GM23248 (cell line): ENCODE measurements around the gene ZNF138. TPM values are rescaled to one million over a fixed set of nuclear protein-coding genes. Genes with fewer than 3 reads are reported as not detected.
"Not testable (repeated sequence)": the region's sequence is repeated elsewhere in the genome, so short reads cannot be mapped to it uniquely, and the experiment has no call there.

Experiments used
- DNase-seq: peaks from one replicate; pipeline ENCODE4 v3.0.0-alpha.2; 2015
- H2AFZ ChIP-seq: fragments of 200-600 bp; sonication (generic); 2 replicates; pipeline ENCODE4 v1.6.1; 2016; ENCODE audit warnings: antibody characterized with exemption
- H3F3A ChIP-seq: fragments of 200-600 bp; sonication (generic); 2 replicates; pipeline ENCODE4 v1.6.1; 2016; ENCODE audit warnings: mild to moderate bottlenecking, antibody characterized with exemption, mixed run types; ENCODE audit not compliant: insufficient read depth
- H3K27ac ChIP-seq: fragments of 200-600 bp; sonication (generic); 2 replicates; pipeline ENCODE4 v1.5.1; 2016; ENCODE audit warnings: mild to moderate bottlenecking
- H3K27me3 ChIP-seq: fragments of 200-600 bp; sonication (generic); replicated peaks from 2 replicates; pipeline ENCODE4 v1.6.1; 2016; ENCODE audit warnings: mild to moderate bottlenecking; ENCODE audit not compliant: insufficient read depth
- H3K36me3 ChIP-seq: fragments of 200-600 bp; sonication (generic); 2 replicates; pipeline ENCODE4 v1.6.1; 2016; ENCODE audit warnings: low read depth, mild to moderate bottlenecking
- H3K4me1 ChIP-seq: fragments of 200-600 bp; sonication (generic); 2 replicates; pipeline ENCODE4 v1.6.1; 2016; ENCODE audit warnings: mild to moderate bottlenecking; ENCODE audit not compliant: insufficient read depth
- H3K4me2 ChIP-seq: fragments of 200-600 bp; sonication (generic); one replicate; pipeline ENCODE4 v1.6.1; 2016; ENCODE audit warnings: mild to moderate bottlenecking; ENCODE audit not compliant: unreplicated experiment
- H3K4me3 ChIP-seq: fragments of 200-600 bp; sonication (generic); 2 replicates; pipeline ENCODE4 v1.5.1; 2016; ENCODE audit warnings: mild to moderate bottlenecking
- H3K79me2 ChIP-seq: fragments of 200-600 bp; sonication (generic); 2 replicates; pipeline ENCODE4 v1.6.1; 2016; ENCODE audit warnings: mild to moderate bottlenecking; ENCODE audit not compliant: insufficient read depth
- H3K9ac ChIP-seq: fragments of 200-600 bp; sonication (generic); 2 replicates; pipeline ENCODE4 v1.6.1; 2016; ENCODE audit warnings: mild to moderate bottlenecking
- H3K9me2 ChIP-seq: fragments of 200-600 bp; sonication (generic); 2 replicates; pipeline ENCODE4 v1.6.1; 2016; ENCODE audit warnings: mixed run types, mild to moderate bottlenecking, moderate library complexity; ENCODE audit not compliant: insufficient read depth
- H3K9me3 ChIP-seq: fragments of 200-600 bp; sonication (generic); one replicate; pipeline ENCODE4 v1.6.1; 2017; ENCODE audit warnings: low read depth
- H4K20me1 ChIP-seq: fragments of 200-600 bp; sonication (generic); 2 replicates; pipeline ENCODE4 v1.6.0; 2016; ENCODE audit not compliant: insufficient read depth
- EZH2 ChIP-seq: fragments of 200-600 bp; sonication (generic); IDR thresholded peaks from 2 replicates; pipeline ENCODE4 v1.6.1; 2018; ENCODE audit warnings: antibody characterized with exemption, mild to moderate bottlenecking; ENCODE audit not compliant: insufficient read depth, poor library complexity, severe bottlenecking
- EZH2phosphoT487 ChIP-seq: fragments of 200-600 bp; sonication (generic); IDR thresholded peaks from 2 replicates; pipeline ENCODE4 v1.6.1; 2018; ENCODE audit warnings: antibody characterized with exemption, moderate library complexity, mild to moderate bottlenecking, low read depth; ENCODE audit not compliant: insufficient read depth
- WGBS, 2 experiments: methylation state at CpG; one replicate each; pipeline ENCODE4 v1.1.6; 2015 to 2017; ENCODE audit warnings: low lambda C conversion rate in 2 of 2, low coverage in 1 of 2; ENCODE audit errors: missing lambda C conversion rate in 2 of 2; 5-methylcytosine and 5-hydroxymethylcytosine counted together
- in situ Hi-C: fragments of 300-500 bp; cut with MboI; formaldehyde crosslinking; loops from 2 replicates; pipeline ENCODE4 v1.15.0; 2020
- polyA plus RNA-seq: library from polyadenylated mRNA; unstranded; fragments of >200 nt; fragmentation: Nextera tagmentation; extraction: Ambion mirVana; gene quantifications from 2 replicates; pipeline ENCODE4 v1.2.1, GENCODE V29; 2016
- total RNA-seq: library from RNA; depleted of rRNA; stranded (reverse); fragments of >200 nt; shearing (Covaris generic); gene quantifications from 2 replicates; pipeline ENCODE4 v1.2.3, GENCODE V29; 2014

The ZNF138 gene
- total and polyA plus RNA-seq, 2 experiments from 2014 or later: 3.1 to 5.6 TPM

DNA sequence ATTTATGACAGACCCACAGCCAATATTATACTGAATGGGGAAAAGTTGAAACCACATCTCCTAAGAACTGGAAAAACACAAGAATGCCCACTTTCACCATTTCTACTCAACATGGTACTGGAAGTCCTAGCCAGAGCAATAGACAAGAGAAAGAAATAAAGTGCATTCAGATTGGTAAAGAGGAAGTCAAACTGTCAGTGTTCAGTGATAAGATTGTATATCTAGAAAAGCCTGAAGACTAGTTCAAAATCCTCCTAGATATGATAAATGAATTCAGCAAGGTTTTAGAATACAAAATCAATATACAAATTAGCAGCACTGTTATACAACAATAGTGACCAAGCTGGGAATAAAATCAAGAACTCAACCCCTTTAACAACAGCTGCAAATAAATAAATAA is 6.9 kb upstream of the ZNF138 start:
- in situ Hi-C loops: no loop called here

DNA sequence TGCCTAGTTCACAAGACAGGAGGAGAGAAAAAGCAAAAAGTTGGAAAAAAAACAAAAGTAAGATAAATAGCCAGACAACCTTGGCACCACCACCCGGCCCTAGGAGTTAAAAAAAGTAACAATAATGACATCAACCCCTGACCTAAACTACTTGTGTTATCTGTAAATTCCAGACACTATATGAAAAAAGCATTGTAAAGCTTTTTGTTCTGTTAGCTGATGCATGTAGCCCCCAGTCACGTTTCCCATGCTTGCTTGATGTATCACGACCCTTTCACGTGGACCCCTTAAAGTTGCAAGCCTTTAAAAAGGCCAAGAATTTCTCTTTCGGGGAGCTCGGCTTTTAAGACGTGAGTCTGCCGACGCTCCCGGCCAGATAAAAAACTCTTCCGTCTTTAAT is 5.0 kb upstream of the ZNF138 start:
- H3K4me1 ChIP-seq, H3K9me2 ChIP-seq, H3K9ac ChIP-seq, H3K9me3 ChIP-seq, H3K4me2 ChIP-seq, H3K27ac ChIP-seq, H4K20me1 ChIP-seq, H3K79me2 ChIP-seq, in situ Hi-C loops, H3K4me3 ChIP-seq, H2AFZ ChIP-seq, H3K27me3 ChIP-seq, H3K36me3 ChIP-seq, DNase-seq, H3F3A ChIP-seq: not testable (repeated sequence)
- WGBS, 2 experiments: 34 to 38% methylated on average over 11 of the region's 11 CpGs

More for the DNA sequence above, 6.9 kb upstream of the ZNF138 start:
- Histone ChIP-seq H3F3A (no peaks in the 10 kb centered on the region), H3K79me2 (no peaks in the 10 kb centered on the region), H3K9me3 (no peaks in the 10 kb centered on the region), H3K4me2 (no peak overlapping the region), H3K27ac (no peak overlapping the region), H3K9me2 (no peaks in the 10 kb centered on the region), H3K36me3 (no peaks in the 10 kb centered on the region), H3K4me1 (no peaks in the 10 kb centered on the region), H4K20me1 (no peaks in the 10 kb centered on the region), H3K9ac (no peak overlapping the region), H3K4me3 (no peak overlapping the region), H3K27me3 (no peaks in the 10 kb centered on the region), H2AFZ (no peak overlapping the region)
- DNase-seq: no peak
- TF ChIP-seq EZH2 (no peak), EZH2phosphoT487 (no peak)

DNA sequence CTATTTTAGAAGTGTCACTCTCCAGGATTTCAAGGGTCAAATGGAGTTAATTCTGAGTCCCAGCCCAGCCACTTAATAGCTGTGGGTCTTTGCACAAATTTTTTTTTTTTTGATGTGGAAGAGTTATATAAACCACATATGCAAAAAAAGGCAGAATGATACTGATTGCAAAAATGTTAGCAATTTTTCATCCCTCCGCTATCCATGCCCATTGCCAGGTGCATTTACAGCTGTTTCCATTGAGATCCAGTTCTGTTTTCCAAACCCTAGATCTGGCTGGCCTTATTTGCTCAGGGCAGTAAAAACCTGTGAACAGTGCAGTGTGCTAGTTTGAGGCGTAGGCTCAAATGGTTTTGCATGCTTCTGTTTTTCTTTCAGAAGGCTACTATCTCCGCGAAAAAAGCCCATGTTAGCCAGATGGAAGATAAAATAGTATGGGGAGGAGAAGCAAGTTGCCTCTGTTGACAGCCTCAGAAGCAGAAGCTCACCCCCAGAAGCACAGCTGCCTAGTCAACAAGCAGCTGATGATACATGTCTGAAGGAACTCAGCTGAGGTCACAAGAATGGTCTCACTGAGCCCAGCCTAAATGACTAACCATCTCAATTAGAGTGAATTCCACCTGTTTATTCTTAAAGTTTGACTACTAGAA is 997 bp upstream of the ZNF138 start:
- Histone ChIP-seq H3K36me3 (no peaks in the 10 kb centered on the region), H3K27me3 (no peaks in the 10 kb centered on the region), H3K79me2 (peaks cover 25% of the 10 kb centered on the region), H3K4me3 (no peak overlapping the region), H3K27ac (no peak overlapping the region), H3K9ac (no peak overlapping the region), H3K9me2 (no peaks in the 10 kb centered on the region), H4K20me1 (no peaks in the 10 kb centered on the region), H3K4me2 (no peak overlapping the region), H3K9me3 (no peaks in the 10 kb centered on the region), H2AFZ (peak overlapping the region; percentile 93), H3K4me1 (peaks cover 5% of the 10 kb centered on the region; the same call in 1 of the 2 replicates), H3F3A (no peaks in the 10 kb centered on the region)
- in situ Hi-C loops: no loop called here
- DNase-seq: peak; percentile 54
- WGBS, 2 experiments: 38 to 39% methylated on average over 4 of the region's 4 CpGs
- TF ChIP-seq EZH2phosphoT487 (no peak), EZH2 (no peak)

DNA sequence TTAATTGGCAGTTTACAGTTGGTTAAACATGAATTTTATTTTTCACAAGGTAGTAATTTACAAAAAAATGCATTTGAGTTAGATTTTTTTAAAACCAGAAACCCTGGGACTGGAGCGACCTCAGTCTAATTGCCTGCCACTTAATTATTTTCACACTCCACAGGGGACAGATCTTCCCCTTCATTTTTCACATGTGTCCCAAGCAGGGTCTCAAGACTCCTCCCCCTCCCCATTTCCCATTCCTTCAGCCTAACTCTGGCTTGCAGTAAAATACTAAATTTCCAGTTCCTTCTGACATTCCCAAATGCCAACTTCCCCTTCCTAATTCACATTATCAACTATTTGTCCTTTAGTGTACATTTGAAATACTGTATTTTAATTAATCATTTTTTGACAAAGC is 948 bp downstream of the ZNF138 start:
- TF ChIP-seq EZH2phosphoT487: no peak
- TF ChIP-seq EZH2: no peak
- H3K27me3 ChIP-seq: no peaks in the 10 kb centered on the region
- peak overlapping the region; percentile 88 for H3K4me2 ChIP-seq
- no peaks in the 10 kb centered on the region for H3K9me3 ChIP-seq
- no peaks in the 10 kb centered on the region for H3K36me3 ChIP-seq
- WGBS, 2 experiments: 0% methylated on average over 1 of the region's 1 CpG
- H3K27ac ChIP-seq: no peak overlapping the region
- in situ Hi-C loops: no loop called here
- peak overlapping the region; percentile 94 for H3K9ac ChIP-seq
- no peaks in the 10 kb centered on the region for H3F3A ChIP-seq
- peak overlapping the region; percentile 94 for H3K4me3 ChIP-seq
- H3K9me2 ChIP-seq: no peaks in the 10 kb centered on the region
- H4K20me1 ChIP-seq: no peaks in the 10 kb centered on the region
- peaks cover 5% of the 10 kb centered on the region; the same call in 1 of the 2 replicates for H3K4me1 ChIP-seq
- H2AFZ ChIP-seq: peak overlapping the region; percentile 93
- DNase-seq: no peak
- peaks cover 25% of the 10 kb centered on the region for H3K79me2 ChIP-seq

DNA sequence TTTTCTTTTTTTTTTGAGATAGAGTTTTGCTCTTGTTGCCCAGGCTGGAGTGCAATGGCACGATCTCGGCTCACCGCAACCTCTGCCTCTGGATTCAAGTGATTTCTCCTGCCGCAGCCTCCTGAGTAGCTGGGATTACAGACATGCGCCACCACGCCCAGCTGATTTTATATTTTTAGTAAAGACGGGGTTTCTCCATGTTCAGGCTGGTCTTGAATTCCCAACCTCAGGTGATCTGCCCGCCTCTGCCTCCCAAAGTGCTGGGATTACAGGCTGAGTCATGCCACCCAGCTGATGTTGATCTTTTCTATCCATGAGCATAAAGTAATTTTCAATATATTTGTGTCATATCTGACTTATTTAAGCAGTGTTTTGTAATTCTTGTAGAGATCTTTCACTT is 4.9 kb downstream of the ZNF138 start:
- 97 to 99% methylated on average over 8 of the region's 8 CpGs for WGBS, 2 experiments
- H3K4me1 ChIP-seq, H3K27ac ChIP-seq, H3K4me2 ChIP-seq, H3K9me2 ChIP-seq, DNase-seq, H2AFZ ChIP-seq, H4K20me1 ChIP-seq, H3K9ac ChIP-seq, in situ Hi-C loops, H3F3A ChIP-seq, H3K9me3 ChIP-seq, H3K27me3 ChIP-seq, H3K36me3 ChIP-seq, H3K4me3 ChIP-seq: not testable (repeated sequence)
- peaks cover 46% of the 10 kb centered on the region for H3K79me2 ChIP-seq
